ENCODE results near the gene RAX2. TPM values are rescaled to one million over a fixed set of nuclear protein-coding genes. Genes with fewer than 3 reads are reported as not detected.

RAX2 gene
- total RNA-seq, 2 experiments from 2014 or later: not detected

GRCh38 chr19:3783660-3784584, 11.9 kb upstream of the RAX2 start:
- Mint-ChIP-seq H3K9me3 (ENCODE audit: insufficient read depth) (peaks cover 18% of the 10 kb centered on the region), H3K27me3 (ENCODE audit: low read depth) (no peaks in the 10 kb centered on the region), H3K4me1 (ENCODE audit: low read depth) (peaks cover 28% of the 10 kb centered on the region), H3K27ac (no peak overlapping the region), H3K4me3 (peak overlapping the region; percentile 8), H3K36me3 (ENCODE audit: low read depth) (peaks cover 35% of the 10 kb centered on the region)
- ATAC-seq (no peak), DNase-seq (peak; percentile 44)
- POLR2A ChIA-PET: interaction anchor here (0.7 to 1.8 kb wide), 2 partner anchors 28 to 68 kb away, joined by 3 to 5 read pairs; no protein-coding TSS in a partner anchor
- CTCF ChIA-PET: interaction anchor here (1.2 to 2.5 kb wide), 3 partner anchors 21 to 38 kb away, joined by 3 to 10 read pairs (median 10); partner anchors contain the start of gene MRPL54

DNA sequence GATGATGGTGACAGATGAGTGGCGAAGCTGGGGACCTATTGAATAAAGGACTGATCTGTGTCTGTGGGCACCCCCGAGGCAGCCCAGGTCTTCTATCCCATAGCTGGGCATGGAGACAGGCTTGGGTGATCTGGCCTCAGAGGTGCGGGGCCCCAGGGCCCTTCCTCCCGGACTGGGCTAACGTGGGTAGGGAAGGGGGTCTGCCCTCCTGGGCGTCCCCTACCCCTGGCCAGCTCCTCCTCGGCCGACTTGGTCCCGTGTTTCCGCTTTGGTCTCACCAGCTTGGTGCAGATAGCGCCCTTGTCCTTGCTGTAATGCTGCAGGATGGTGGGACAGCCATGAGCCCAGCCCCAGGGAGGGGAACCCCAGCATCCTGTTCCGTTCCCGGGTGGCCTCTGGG, 10.9 kb upstream of the RAX2 start:
- POLR2A ChIA-PET: interaction anchor here (1.8 kb wide), 1 partner anchor 29 kb away, joined by 5 read pairs; no protein-coding TSS in a partner anchor
- DNase-seq: no peak
- Mint-ChIP-seq H3K27ac (no peak overlapping the region), H3K36me3 (ENCODE audit: low read depth) (peaks cover 35% of the 10 kb centered on the region), H3K4me3 (no peak overlapping the region), H3K27me3 (ENCODE audit: low read depth) (no peaks in the 10 kb centered on the region), H3K9me3 (ENCODE audit: insufficient read depth) (peaks cover 18% of the 10 kb centered on the region), H3K4me1 (ENCODE audit: low read depth) (peaks cover 24% of the 10 kb centered on the region)
- no peak for ATAC-seq
- CTCF ChIA-PET: interaction anchor here (1.2 to 2.5 kb wide), 3 partner anchors 20 to 39 kb away, joined by 3 to 10 read pairs (median 10); partner anchors contain the start of gene MRPL54

DNA sequence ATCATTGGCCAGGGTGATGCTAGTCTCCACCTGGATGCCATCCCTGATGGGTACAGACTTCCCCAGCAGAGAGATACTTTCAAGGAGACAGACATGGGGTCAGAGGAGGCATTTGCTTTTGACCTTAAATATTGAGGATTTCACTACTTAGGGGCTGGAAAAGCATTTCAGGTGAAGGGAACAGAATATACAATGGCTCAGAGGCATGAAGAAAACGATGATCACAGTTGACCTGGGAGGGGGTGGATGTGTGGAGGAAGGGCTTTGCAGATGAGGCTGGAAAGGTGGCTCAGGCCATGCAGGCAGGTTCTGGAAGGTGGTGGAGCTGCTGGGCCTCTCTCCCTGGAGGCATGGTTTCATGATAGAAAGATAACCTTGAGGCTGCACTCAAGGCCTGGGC, 10.3 kb upstream of the RAX2 start:
- Mint-ChIP-seq H3K36me3 (ENCODE audit: low read depth) (peaks cover 35% of the 10 kb centered on the region), H3K9me3 (ENCODE audit: insufficient read depth) (peaks cover 18% of the 10 kb centered on the region), H3K27ac (no peak overlapping the region), H3K27me3 (ENCODE audit: low read depth) (no peaks in the 10 kb centered on the region), H3K4me1 (ENCODE audit: low read depth) (peaks cover 24% of the 10 kb centered on the region), H3K4me3 (no peak overlapping the region)
- ChIA-PET CTCF (interaction anchor here (2.0 to 2.5 kb wide), 2 partner anchors 19 to 40 kb away, joined by 10 read pairs; partner anchors contain the start of gene MRPL54), POLR2A (interaction anchor here (1.8 kb wide), 1 partner anchor 30 kb away, joined by 5 read pairs; no protein-coding TSS in a partner anchor)
- DNase-seq (no peak), ATAC-seq (no peak)

DNA sequence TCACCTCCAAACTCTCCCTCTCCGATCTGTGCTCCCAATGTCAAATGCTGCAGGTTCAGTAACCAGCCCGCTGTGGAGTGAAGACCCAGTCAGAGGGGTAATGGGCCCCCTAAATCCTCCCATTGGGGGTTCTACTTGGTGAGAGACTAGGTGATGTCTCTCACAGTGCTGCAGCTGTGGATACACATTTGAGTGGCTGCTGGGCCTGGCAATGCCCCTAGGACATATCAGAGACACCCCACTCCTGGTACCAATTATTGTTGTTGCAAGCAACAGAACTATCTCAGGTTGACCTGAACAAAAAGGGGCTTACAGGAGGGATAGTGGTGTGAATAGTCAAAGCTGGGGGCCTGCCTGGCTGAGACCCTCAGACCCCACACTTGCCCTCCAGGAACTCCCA, 9.6 kb upstream of the RAX2 start:
- H3K27me3 Mint-ChIP-seq (ENCODE audit: low read depth): no peaks in the 10 kb centered on the region
- H3K36me3 Mint-ChIP-seq (ENCODE audit: low read depth): peaks cover 35% of the 10 kb centered on the region
- no peak overlapping the region for H3K27ac Mint-ChIP-seq
- no peak for DNase-seq
- H3K4me1 Mint-ChIP-seq (ENCODE audit: low read depth): peaks cover 21% of the 10 kb centered on the region
- no peak for ATAC-seq
- H3K4me3 Mint-ChIP-seq: no peak overlapping the region
- ChIA-PET CTCF (interaction anchor here (2.5 to 3.2 kb wide), 2 partner anchors 19 kb away, joined by 9 to 10 read pairs; partner anchors contain the start of gene MRPL54), POLR2A (interaction anchor here (1.8 kb wide), 1 partner anchor 31 kb away, joined by 5 read pairs; no protein-coding TSS in a partner anchor)
- peaks cover 18% of the 10 kb centered on the region for H3K9me3 Mint-ChIP-seq (ENCODE audit: insufficient read depth)

GRCh38 chr19:3780786-3781304, 8.8 kb upstream of the RAX2 start:
- no peak for ATAC-seq
- peaks cover 35% of the 10 kb centered on the region for H3K36me3 Mint-ChIP-seq (ENCODE audit: low read depth)
- POLR2A ChIA-PET: interaction anchor here (0.9 to 1.2 kb wide), 2 partner anchors 18 to 20 kb away, joined by 3 read pairs; partner anchors contain the start of gene MRPL54
- no peak overlapping the region for H3K4me3 Mint-ChIP-seq
- DNase-seq: peak; percentile 42
- peaks cover 20% of the 10 kb centered on the region for H3K4me1 Mint-ChIP-seq (ENCODE audit: low read depth)
- peaks cover 18% of the 10 kb centered on the region for H3K9me3 Mint-ChIP-seq (ENCODE audit: insufficient read depth)
- no peaks in the 10 kb centered on the region for H3K27me3 Mint-ChIP-seq (ENCODE audit: low read depth)
- CTCF ChIA-PET: interaction anchor here (3.2 kb wide), 1 partner anchor 18 kb away, joined by 9 read pairs; the partner anchor contains the start of gene MRPL54
- H3K27ac Mint-ChIP-seq: no peak overlapping the region

- no peak overlapping the region for H3K27ac Mint-ChIP-seq
- peaks cover 18% of the 10 kb centered on the region for H3K9me3 Mint-ChIP-seq (ENCODE audit: insufficient read depth)
- ATAC-seq (no peak), DNase-seq (no peak)
- H3K27me3 Mint-ChIP-seq (ENCODE audit: low read depth): no peaks in the 10 kb centered on the region
- CTCF ChIA-PET: interaction anchor here (0.7 to 3.2 kb wide), 2 partner anchors 16 to 43 kb away, joined by 3 to 9 read pairs; partner anchors contain the start of gene MRPL54
- H3K4me1 Mint-ChIP-seq (ENCODE audit: low read depth): peaks cover 11% of the 10 kb centered on the region
- H3K36me3 Mint-ChIP-seq (ENCODE audit: low read depth): peaks cover 31% of the 10 kb centered on the region
- POLR2A ChIA-PET: interaction anchor here (1.6 kb wide), 1 partner anchor 16 kb away, joined by 6 read pairs; the partner anchor contains the start of gene MRPL54
- H3K4me3 Mint-ChIP-seq: no peak overlapping the region
Measured at GRCh38 chr19:3778899-3779723, 7.1 kb upstream of the RAX2 start.

GRCh38 chr19:3778104-3778867, 6.3 kb upstream of the RAX2 start:
- Mint-ChIP-seq H3K4me1 (ENCODE audit: low read depth) (peaks cover 11% of the 10 kb centered on the region), H3K27me3 (ENCODE audit: low read depth) (no peaks in the 10 kb centered on the region)
- POLR2A ChIA-PET: interaction anchor here (1.6 kb wide), 1 partner anchor 16 kb away, joined by 6 read pairs; the partner anchor contains the start of gene MRPL54

GRCh38 chr19:3776479-3777040, 4.5 kb upstream of the RAX2 start:
- ATAC-seq: no peak
- ChIA-PET POLR2A (no interaction called here), CTCF (no interaction called here)
- Mint-ChIP-seq H3K4me1 (ENCODE audit: low read depth) (peaks cover 15% of the 10 kb centered on the region), H3K36me3 (ENCODE audit: low read depth) (peaks cover 8% of the 10 kb centered on the region), H3K9me3 (ENCODE audit: insufficient read depth) (peaks cover 8% of the 10 kb centered on the region), H3K27me3 (ENCODE audit: low read depth) (no peaks in the 10 kb centered on the region), H3K4me3 (no peak overlapping the region), H3K27ac (no peak overlapping the region)
- no peak for DNase-seq

More at GRCh38 chr19:3778104-3778867, 6.3 kb upstream of the RAX2 start:
- Mint-ChIP-seq H3K36me3 (ENCODE audit: low read depth) (peaks cover 24% of the 10 kb centered on the region), H3K4me3 (no peak overlapping the region), H3K27ac (no peak overlapping the region), H3K9me3 (ENCODE audit: insufficient read depth) (peaks cover 18% of the 10 kb centered on the region)
- CTCF ChIA-PET: interaction anchor here (3.2 kb wide), 1 partner anchor 16 kb away, joined by 9 read pairs; the partner anchor contains the start of gene MRPL54
- DNase-seq (no peak), ATAC-seq (no peak)

DNA sequence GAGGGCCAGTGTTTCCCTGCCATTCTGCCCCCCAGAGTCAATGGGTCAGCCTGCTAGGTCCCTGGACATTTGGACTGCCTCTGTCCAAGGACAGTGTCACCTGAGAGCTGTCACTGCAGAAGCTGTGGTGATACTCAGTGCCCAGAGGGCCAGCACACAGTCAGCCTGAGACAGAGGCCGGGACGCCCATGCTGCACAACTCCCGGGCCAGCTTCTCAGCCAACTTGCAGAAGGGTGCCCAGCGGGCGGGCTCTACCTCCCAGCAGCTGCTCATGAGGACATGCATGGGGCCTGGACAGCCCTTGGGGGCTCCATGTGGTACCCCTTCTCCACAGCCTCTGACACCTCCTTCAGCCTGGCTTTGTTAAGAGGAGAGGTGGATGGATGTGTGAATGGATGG, 3.8 kb upstream of the RAX2 start:
- POLR2A ChIA-PET: no interaction called here
- H3K4me3 Mint-ChIP-seq: no peak overlapping the region

DNA sequence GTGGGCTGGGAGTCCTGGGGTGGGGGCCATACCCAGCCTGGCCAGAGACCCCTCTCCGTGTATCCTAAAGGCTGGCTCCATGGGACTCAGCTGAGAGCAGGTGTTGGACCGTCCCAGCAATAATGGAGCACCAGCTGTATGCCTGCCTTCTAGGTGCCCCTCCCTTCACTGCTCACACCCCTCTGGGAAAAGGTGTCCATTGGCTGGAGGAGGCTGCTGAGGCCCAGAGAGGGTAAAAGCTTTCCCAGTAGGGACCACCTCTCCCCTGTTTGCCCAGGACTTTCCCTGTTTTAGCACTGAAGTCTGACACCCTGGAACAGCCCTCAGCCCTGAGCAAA, 3.3 kb upstream of the RAX2 start:
- Mint-ChIP-seq H3K9me3 (ENCODE audit: insufficient read depth) (no peaks in the 10 kb centered on the region), H3K4me1 (ENCODE audit: low read depth) (peaks cover 7% of the 10 kb centered on the region), H3K27ac (no peak overlapping the region), H3K36me3 (ENCODE audit: low read depth) (no peaks in the 10 kb centered on the region), H3K4me3 (no peak overlapping the region), H3K27me3 (ENCODE audit: low read depth) (no peaks in the 10 kb centered on the region)
- no peak for ATAC-seq
- DNase-seq: no peak
- POLR2A ChIA-PET: interaction anchor here (0.6 kb wide), 1 partner anchor 12 kb away, joined by 3 read pairs; no protein-coding TSS in a partner anchor
- CTCF ChIA-PET: interaction anchor here (1.6 kb wide), 1 partner anchor 13 kb away, joined by 6 read pairs; the partner anchor contains the start of gene MRPL54

More for the DNA sequence above, 3.8 kb upstream of the RAX2 start:
- DNase-seq (no peak), ATAC-seq (no peak)
- peaks cover 8% of the 10 kb centered on the region for H3K4me1 Mint-ChIP-seq (ENCODE audit: low read depth)
- no peak overlapping the region for H3K27ac Mint-ChIP-seq
- CTCF ChIA-PET: interaction anchor here (1.6 kb wide), 1 partner anchor 13 kb away, joined by 6 read pairs; the partner anchor contains the start of gene MRPL54
- H3K36me3 Mint-ChIP-seq (ENCODE audit: low read depth): peaks cover under 1% of the 10 kb centered on the region
- H3K9me3 Mint-ChIP-seq (ENCODE audit: insufficient read depth): peaks cover under 1% of the 10 kb centered on the region
- H3K27me3 Mint-ChIP-seq (ENCODE audit: low read depth): no peaks in the 10 kb centered on the region

Data from activated CD8-positive, alpha-beta T cell treated with anti-CD3 and anti-CD28 coated beads, Interleukin-2, amount 10 ng/mL, durations not matched to agents 7 days and 5 days (primary cell).